SJCRH30 (cell line): ENCODE results near the gene COQ7. TPM values are rescaled to one million over a fixed set of nuclear protein-coding genes. Genes with fewer than 3 reads are reported as not detected.

Experiments
- total RNA-seq: library from RNA; depleted of rRNA; stranded (reverse); fragments of >200 nt; shearing (Covaris generic); gene quantifications from 2 replicates; pipeline ENCODE4 v1.2.3, GENCODE V29; 2014; rRNA removed

The COQ7 gene
- total RNA-seq, 1 experiment from 2014 or later, result 21.5 TPM

Other genes with a start within 250 kb of the COQ7 start
- gene SMG1, start 141.2 kb upstream of the COQ7 start, total RNA-seq, result 36.2 and 41.1 TPM in 2 replicates
- gene TMC7, start 83.7 kb upstream of the COQ7 start, total RNA-seq, result 0.34 and 0.43 TPM in 2 replicates
- 3.5 and 3.6 TPM in 2 replicates for gene ITPRIPL2, start 46.4 kb downstream of the COQ7 start, total RNA-seq
- gene SYT17, start 100.6 kb downstream of the COQ7 start, total RNA-seq, result 10.6 and 11.3 TPM in 2 replicates
- not detected in 2 replicates for gene CLEC19A, start 218.1 kb downstream of the COQ7 start, total RNA-seq